Thymus (tissue), 11 donors: ENCODE data around the gene RGL4. TPM values are rescaled to one million over a fixed set of nuclear protein-coding genes. Genes with fewer than 3 reads are reported as not detected.
"Not testable (repeated sequence)": the region's sequence is repeated elsewhere in the genome, so short reads cannot be mapped to it uniquely, and the experiment has no call there.

Source experiments
- DNase-seq, 9 donors: peaks; one replicate each; pipeline ENCODE4 v3.0.0-alpha.2; 2013; ENCODE audit warnings: low spot score in 9 of 9, low read depth in 6 of 9, missing footprints in 1 of 9
- H3K27ac ChIP-seq, 2 donors: one replicate each; pipeline ENCODE4 v1.5.1; 2013; ENCODE audit warnings: control low read depth in 1 of 2, low read depth in 1 of 2, low read length in 1 of 2, mild to moderate bottlenecking in 1 of 2, moderate library complexity in 1 of 2
- H3K27me3 ChIP-seq, 2 donors: one replicate each; pipeline ENCODE4 v1.5.1; 2013; ENCODE audit warnings: low read length in 1 of 2; ENCODE audit not compliant: control insufficient read depth in 2 of 2, insufficient read depth in 1 of 2
- H3K36me3 ChIP-seq, 2 donors: one replicate each; pipeline ENCODE4 v1.5.1; 2013; ENCODE audit warnings: low read length in 1 of 2, mild to moderate bottlenecking in 1 of 2, moderate library complexity in 1 of 2; ENCODE audit not compliant: control insufficient read depth in 2 of 2, insufficient read depth in 2 of 2
- H3K4me1 ChIP-seq, 2 donors: one replicate each; pipeline ENCODE4 v1.5.1; 2013; ENCODE audit warnings: low read length in 2 of 2; ENCODE audit not compliant: control insufficient read depth in 2 of 2, insufficient read depth in 2 of 2
- H3K4me3 ChIP-seq, 2 donors: one replicate each; pipeline ENCODE4 v1.5.1; 2013; ENCODE audit warnings: low read length in 2 of 2, control low read depth in 1 of 2, mild to moderate bottlenecking in 1 of 2
- H3K9me3 ChIP-seq, 2 donors: one replicate each; pipeline ENCODE4 v1.5.1; 2013; ENCODE audit warnings: low read length in 1 of 2, mild to moderate bottlenecking in 1 of 2; ENCODE audit not compliant: control insufficient read depth in 2 of 2, insufficient read depth in 1 of 2
- WGBS: extraction: QIAGEN DNeasy Blood & Tissue Kit; methylation state at CpG from one replicate; pipeline ENCODE4 v1.1.7; 2013; 5-methylcytosine and 5-hydroxymethylcytosine counted together
- polyA plus RNA-seq: library from polyadenylated mRNA; stranded (reverse); fragments of 200-250 nt; gene quantifications from one replicate; pipeline ENCODE4 v1.2.3, GENCODE V29; 2013
- total RNA-seq: library from RNA; stranded (reverse); fragments of 120-200 nt; gene quantifications from one replicate; pipeline ENCODE4 v1.2.4, GENCODE V29; 2013
- donor health status: healthy.

The RGL4 gene
- total and polyA plus RNA-seq, 2 donors = 7.8 to 29.8 TPM

GRCh38 chr22:23676841-23677700 lies 13.7 kb upstream of the RGL4 start:
- 94% methylated on average over 12 of the region's 12 CpGs for WGBS
- H3K4me1 ChIP-seq, H3K27me3 ChIP-seq, H3K27ac ChIP-seq, H3K36me3 ChIP-seq, DNase-seq, H3K4me3 ChIP-seq, H3K9me3 ChIP-seq: not testable (repeated sequence)

GRCh38 chr22:23677701-23677995 lies 13.2 kb upstream of the RGL4 start:
- no peak overlapping the region for H3K27ac ChIP-seq
- peaks cover 0 to 2% of the 10 kb centered on the region in 2 donors for H3K4me1 ChIP-seq
- DNase-seq = no peak
- no peaks in the 10 kb centered on the region for H3K9me3 ChIP-seq
- no peaks in the 10 kb centered on the region for H3K27me3 ChIP-seq
- no peak overlapping the region for H3K4me3 ChIP-seq
- peaks cover 4 to 5% of the 10 kb centered on the region in 2 donors for H3K36me3 ChIP-seq
- WGBS = 91% methylated on average over 6 of the region's 6 CpGs

- Histone ChIP-seq H3K4me1 (peaks cover 0 to 2% of the 10 kb centered on the region in 2 donors), H3K27ac (no peak overlapping the region), H3K9me3 (no peaks in the 10 kb centered on the region), H3K4me3 (no peak overlapping the region), H3K27me3 (no peaks in the 10 kb centered on the region), H3K36me3 (peaks cover 7 to 8% of the 10 kb centered on the region in 2 donors)
- 96% methylated on average over 6 of the region's 6 CpGs for WGBS
- DNase-seq = no peak
Measured at GRCh38 chr22:23678133-23678532, 12.7 kb upstream of the RGL4 start.

- Histone ChIP-seq H3K27ac (no peak overlapping the region), H3K4me1 (peaks cover 0 to 9% of the 10 kb centered on the region in 2 donors), H3K27me3 (no peaks in the 10 kb centered on the region), H3K9me3 (no peaks in the 10 kb centered on the region), H3K36me3 (peaks cover 12 to 14% of the 10 kb centered on the region in 2 donors), H3K4me3 (no peak overlapping the region)
- WGBS = 89% methylated on average over 5 of the region's 5 CpGs
- DNase-seq = no peak
Measured at GRCh38 chr22:23681026-23681809, 9.6 kb upstream of the RGL4 start.

GRCh38 chr22:23682077-23682476 lies 8.7 kb upstream of the RGL4 start:
- no peak for DNase-seq
- Histone ChIP-seq H3K9me3 (no peaks in the 10 kb centered on the region), H3K4me3 (no peak overlapping the region), H3K27me3 (no peaks in the 10 kb centered on the region), H3K27ac (no peak overlapping the region), H3K4me1 (peaks cover 0 to 17% of the 10 kb centered on the region in 2 donors), H3K36me3 (peaks cover 12 to 14% of the 10 kb centered on the region in 2 donors)
- WGBS = 57% methylated on average over 5 of the region's 5 CpGs

- Histone ChIP-seq H3K27me3 (no peaks in the 10 kb centered on the region), H3K36me3 (peaks cover 12 to 14% of the 10 kb centered on the region in 2 donors), H3K4me3 (no peak overlapping the region), H3K27ac (no peak overlapping the region), H3K4me1 (peaks cover 0 to 19% of the 10 kb centered on the region in 2 donors), H3K9me3 (no peaks in the 10 kb centered on the region)
- 92% methylated on average over 4 of the region's 4 CpGs for WGBS
- no peak for DNase-seq
Measured at GRCh38 chr22:23682827-23683355, 7.9 kb upstream of the RGL4 start.

- DNase-seq = no peak
- 98% methylated on average over 8 of the region's 8 CpGs for WGBS
- H3K9me3 ChIP-seq = no peaks in the 10 kb centered on the region
- H3K4me3 ChIP-seq = no peak overlapping the region
- H3K27me3 ChIP-seq = no peaks in the 10 kb centered on the region
- peaks cover 0 to 19% of the 10 kb centered on the region in 2 donors for H3K4me1 ChIP-seq
- H3K27ac ChIP-seq = no peak overlapping the region
- peaks cover 15 to 17% of the 10 kb centered on the region in 2 donors for H3K36me3 ChIP-seq
Measured at GRCh38 chr22:23683545-23683944, 7.3 kb upstream of the RGL4 start.

- no peak overlapping the region for H3K4me3 ChIP-seq
- no peak overlapping the region for H3K27ac ChIP-seq
- H3K9me3 ChIP-seq = no peaks in the 10 kb centered on the region
- no peak for DNase-seq
- peaks cover 18 to 19% of the 10 kb centered on the region in 2 donors for H3K36me3 ChIP-seq
- H3K4me1 ChIP-seq = peaks cover 0 to 19% of the 10 kb centered on the region in 2 donors
- H3K27me3 ChIP-seq = no peaks in the 10 kb centered on the region
- WGBS = 83% methylated on average over 6 of the region's 6 CpGs
Measured at GRCh38 chr22:23684026-23684425, 6.8 kb upstream of the RGL4 start.

GRCh38 chr22:23684561-23685031 lies 6.2 kb upstream of the RGL4 start:
- Histone ChIP-seq H3K4me1 (peaks cover 0 to 19% of the 10 kb centered on the region in 2 donors), H3K9me3 (no peaks in the 10 kb centered on the region), H3K27ac (no peak overlapping the region), H3K27me3 (no peaks in the 10 kb centered on the region), H3K4me3 (no peak overlapping the region), H3K36me3 (peaks cover 19% of the 10 kb centered on the region in 2 donors)
- WGBS = 92% methylated on average over 8 of the region's 8 CpGs
- DNase-seq = no peak
